ENCODE measurements around the gene SCGB1C1. TPM values are rescaled to one million over a fixed set of nuclear protein-coding genes. Genes with fewer than 3 reads are reported as not detected.
A peak's percentile ranks its signal among the peaks of the same experiment; 100 is the strongest.

The SCGB1C1 gene
- total RNA-seq, 1 donor from 2014 or later: not detected

DNA sequence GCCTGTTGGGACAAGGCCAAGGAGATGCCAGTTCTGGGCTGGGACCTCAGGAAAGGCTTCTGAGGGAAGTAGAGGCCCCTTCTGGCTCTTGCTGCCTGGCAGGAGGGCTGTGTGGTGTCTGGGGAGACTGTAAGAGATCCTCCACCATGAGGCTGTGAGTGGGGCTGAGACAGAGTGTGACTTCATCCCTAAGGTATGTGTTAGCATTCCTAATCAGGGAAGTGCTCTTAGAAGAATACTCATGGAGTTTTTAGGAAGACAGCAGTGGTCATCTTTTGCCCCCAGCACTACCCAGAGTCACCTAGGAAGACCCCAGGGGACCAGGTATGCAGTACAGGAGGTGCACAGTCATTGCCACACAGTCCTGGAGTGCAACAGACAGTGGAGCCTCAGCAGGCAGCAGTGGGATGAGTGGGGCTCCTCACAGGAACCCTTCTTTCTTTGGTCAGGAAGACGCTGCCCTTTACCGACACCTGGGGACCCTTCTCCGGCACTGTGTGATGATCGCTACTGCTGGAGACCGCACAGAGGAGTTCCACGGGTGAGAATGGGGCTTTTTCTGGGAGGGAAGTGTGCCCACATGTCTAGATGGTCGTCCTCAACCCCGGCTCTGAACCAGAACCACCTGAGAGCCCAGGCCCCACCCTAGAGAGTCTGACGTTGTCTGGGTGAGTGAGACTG, 17.4 kb downstream of the SCGB1C1 start:
- TF ChIP-seq, protein P1, sequence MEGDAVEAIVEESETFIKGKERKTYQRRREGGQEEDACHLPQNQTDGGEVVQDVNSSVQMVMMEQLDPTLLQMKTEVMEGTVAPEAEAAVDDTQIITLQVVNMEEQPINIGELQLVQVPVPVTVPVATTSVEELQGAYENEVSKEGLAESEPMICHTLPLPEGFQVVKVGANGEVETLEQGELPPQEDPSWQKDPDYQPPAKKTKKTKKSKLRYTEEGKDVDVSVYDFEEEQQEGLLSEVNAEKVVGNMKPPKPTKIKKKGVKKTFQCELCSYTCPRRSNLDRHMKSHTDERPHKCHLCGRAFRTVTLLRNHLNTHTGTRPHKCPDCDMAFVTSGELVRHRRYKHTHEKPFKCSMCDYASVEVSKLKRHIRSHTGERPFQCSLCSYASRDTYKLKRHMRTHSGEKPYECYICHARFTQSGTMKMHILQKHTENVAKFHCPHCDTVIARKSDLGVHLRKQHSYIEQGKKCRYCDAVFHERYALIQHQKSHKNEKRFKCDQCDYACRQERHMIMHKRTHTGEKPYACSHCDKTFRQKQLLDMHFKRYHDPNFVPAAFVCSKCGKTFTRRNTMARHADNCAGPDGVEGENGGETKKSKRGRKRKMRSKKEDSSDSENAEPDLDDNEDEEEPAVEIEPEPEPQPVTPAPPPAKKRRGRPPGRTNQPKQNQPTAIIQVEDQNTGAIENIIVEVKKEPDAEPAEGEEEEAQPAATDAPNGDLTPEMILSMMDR (conservative IDR thresholded peaks at IDR 0.05; ENCODE audit: low read depth, low read length): no peak
- peak overlapping the region; percentile 99 for H3K4me3 ChIP-seq (ENCODE audit: low read depth, low read length)
- peak; percentile 25 for DNase-seq (ENCODE audit: low read depth)

GRCh38 chr11:210803-211180, 17.9 kb downstream of the SCGB1C1 start:
- no peak for DNase-seq (ENCODE audit: low read depth)
- H3K4me3 ChIP-seq (ENCODE audit: low read depth, low read length): no peak overlapping the region
- TF ChIP-seq, protein P1 (conservative IDR thresholded peaks at IDR 0.05; ENCODE audit: low read depth, low read length): no peak

DNA sequence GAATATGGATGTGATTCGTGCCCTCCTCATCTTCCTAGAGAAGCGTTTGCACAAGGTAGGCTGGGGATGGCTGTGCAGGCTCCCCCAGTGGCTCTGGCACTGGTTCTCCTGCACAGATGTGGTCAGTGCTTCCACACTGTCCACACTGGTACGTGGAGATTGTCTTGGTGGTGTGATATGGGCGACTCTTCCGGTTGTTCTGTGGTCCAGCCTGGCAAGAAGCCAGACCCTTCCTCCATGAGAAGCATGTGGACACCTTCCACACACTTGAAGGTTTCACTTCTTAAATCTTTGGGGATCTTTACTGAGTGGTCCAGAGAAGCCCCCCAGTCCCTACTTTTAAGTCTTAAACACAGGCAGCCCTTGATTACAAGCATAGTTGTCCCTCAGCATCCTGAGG, 18.4 kb downstream of the SCGB1C1 start:
- TF ChIP-seq, protein P1 (conservative IDR thresholded peaks at IDR 0.05; ENCODE audit: low read depth, low read length): no peak
- DNase-seq (ENCODE audit: low read depth): no peak
- no peak overlapping the region for H3K4me3 ChIP-seq (ENCODE audit: low read depth, low read length)

- H3K4me3 ChIP-seq (ENCODE audit: low read depth, low read length): no peak overlapping the region
- DNase-seq (ENCODE audit: low read depth): no peak
- TF ChIP-seq, protein P1 (conservative IDR thresholded peaks at IDR 0.05; ENCODE audit: low read depth, low read length): no peak
Observed at GRCh38 chr11:211741-212140, 18.9 kb downstream of the SCGB1C1 start.

- TF ChIP-seq, protein P1 (conservative IDR thresholded peaks at IDR 0.05; ENCODE audit: low read depth, low read length): no peak
- H3K4me3 ChIP-seq (ENCODE audit: low read depth, low read length): no peak overlapping the region
- DNase-seq (ENCODE audit: low read depth): no peak
Observed at GRCh38 chr11:212150-213100, 19.5 kb downstream of the SCGB1C1 start.

GRCh38 chr11:213111-213510, 20.2 kb downstream of the SCGB1C1 start:
- no peak for DNase-seq (ENCODE audit: low read depth)
- no peak overlapping the region for H3K4me3 ChIP-seq (ENCODE audit: low read depth, low read length)
- TF ChIP-seq, protein P1 (conservative IDR thresholded peaks at IDR 0.05; ENCODE audit: low read depth, low read length): no peak

All from epithelial cell of proximal tubule (primary cell).